SK-N-SH treated with all-trans-retinoic acid at 6 μM for 48 hours (cell line): Measurements from ENCODE around the gene ADPGK.

ENCODE experiments used
- ATAC-seq: fragments of 200-7000 bp; cut with Tn5 transposase; 3 replicates; pipeline ENCODE4 v1.9.1; 2020; ENCODE audit warnings: mild to moderate bottlenecking, moderate library complexity
- ARNTL ChIP-seq: fragments of 450-650 bp; formaldehyde crosslinking; IDR thresholded peaks from 2 replicates; pipeline ENCODE4 v1.5.0; 2020; ENCODE audit warnings: low read depth, mild to moderate bottlenecking, moderate library complexity, borderline replicate concordance
- BACH2 ChIP-seq: fragments of 250-450 bp; sonication (Bioruptor Pico); IDR thresholded peaks from 2 replicates; pipeline ENCODE4 v1.9.0; 2021; ENCODE audit warnings: mild to moderate bottlenecking, borderline replicate concordance
- CREB5 ChIP-seq: fragments of 250-450 bp; sonication (Bioruptor Pico); IDR thresholded peaks from 2 replicates; pipeline ENCODE4 v1.5.1; 2020; ENCODE audit warnings: low read depth, mild to moderate bottlenecking, moderate library complexity
- CSDC2 ChIP-seq: fragments of 250-450 bp; sonication (Bioruptor Pico); IDR thresholded peaks from 2 replicates; pipeline ENCODE4 v1.5.0; 2020; ENCODE audit warnings: mild to moderate bottlenecking, moderate library complexity
- ESRRG ChIP-seq: fragments of 250-450 bp; sonication (Bioruptor Pico); IDR thresholded peaks from 2 replicates; pipeline ENCODE4 v1.6.1; 2021; ENCODE audit warnings: mild to moderate bottlenecking
- GLIS3 ChIP-seq: fragments of 250-450 bp; sonication (Bioruptor Pico); IDR thresholded peaks from 2 replicates; pipeline ENCODE4 v1.5.0; 2020; ENCODE audit warnings: mild to moderate bottlenecking, moderate library complexity
- ISL1 ChIP-seq: fragments of 250-450 bp; sonication (Bioruptor Pico); IDR thresholded peaks from 2 replicates; pipeline ENCODE4 v2.1.2; 2022; ENCODE audit warnings: mild to moderate bottlenecking, moderate library complexity
- OSR1 ChIP-seq: fragments of 250-450 bp; sonication (Bioruptor Pico); IDR thresholded peaks from 2 replicates; pipeline ENCODE4 v1.8.0; 2022; ENCODE audit warnings: moderate library complexity, mild to moderate bottlenecking, inconsistent platforms
- POU6F1 ChIP-seq: fragments of 250-450 bp; sonication (Bioruptor Pico); IDR thresholded peaks from 2 replicates; pipeline ENCODE4 v1.8.0; 2021; ENCODE audit warnings: low read depth, mild to moderate bottlenecking, moderate library complexity, borderline replicate concordance
- PPARA ChIP-seq: fragments of 250-450 bp; sonication (Bioruptor Pico); IDR thresholded peaks from 2 replicates; pipeline ENCODE4 v1.5.0; 2020; ENCODE audit warnings: mild to moderate bottlenecking, borderline replicate concordance
- RARB ChIP-seq: fragments of 250-450 bp; sonication (Bioruptor Pico); IDR thresholded peaks from 2 replicates; pipeline ENCODE4 v1.8.0; 2021; ENCODE audit warnings: mild to moderate bottlenecking, moderate library complexity
- SNAI2 ChIP-seq: fragments of 250-450 bp; sonication (Bioruptor Pico); IDR thresholded peaks from 2 replicates; pipeline ENCODE4 v1.5.0; 2020; ENCODE audit warnings: mild to moderate bottlenecking, moderate library complexity
- TCF4 ChIP-seq: fragments of 250-450 bp; sonication (Bioruptor Pico); IDR thresholded peaks from 2 replicates; pipeline ENCODE4 v1.8.0; 2021; ENCODE audit warnings: mild to moderate bottlenecking, moderate library complexity, borderline replicate concordance
- TOX ChIP-seq: fragments of 250-450 bp; sonication (Bioruptor Pico); IDR thresholded peaks from 2 replicates; pipeline ENCODE4 v1.8.0; 2021; ENCODE audit warnings: mild to moderate bottlenecking, moderate library complexity, borderline replicate concordance
- TSHZ2 ChIP-seq: fragments of 250-450 bp; sonication (Bioruptor Pico); IDR thresholded peaks from 2 replicates; pipeline ENCODE4 v1.5.0; 2020; ENCODE audit warnings: mild to moderate bottlenecking, moderate library complexity
- ZC3H10 ChIP-seq: fragments of 250-450 bp; sonication (Bioruptor Pico); IDR thresholded peaks from 2 replicates; pipeline ENCODE4 v1.5.1; 2021; ENCODE audit warnings: mild to moderate bottlenecking, moderate library complexity
- ZFP3 ChIP-seq: fragments of 250-450 bp; sonication (Bioruptor Pico); IDR thresholded peaks from 2 replicates; pipeline ENCODE4 v1.5.0; 2020; ENCODE audit warnings: mild to moderate bottlenecking, moderate library complexity
- ZFP30 ChIP-seq: fragments of 450-650 bp; formaldehyde crosslinking; IDR thresholded peaks from 2 replicates; pipeline ENCODE4 v1.5.0; 2022; ENCODE audit warnings: mild to moderate bottlenecking, moderate library complexity
- ZNF565 ChIP-seq: fragments of 450-650 bp; formaldehyde crosslinking; conservative IDR thresholded peaks from 2 replicates; pipeline ENCODE4 v1.5.0; 2020; ENCODE audit warnings: low read depth, mild to moderate bottlenecking, moderate library complexity
- TF ChIP-seq, protein P1 (sequence below): fragments of 250-450 bp; sonication (Bioruptor Pico); IDR thresholded peaks from 2 replicates; pipeline ENCODE4 v1.5.1; 2021; ENCODE audit warnings: mild to moderate bottlenecking, moderate library complexity

ADPGK gene

GRCh38 chr15:72781631-72782030 is 1.9 kb downstream of the ADPGK start:
- ATAC-seq = no peak
- TF ChIP-seq ZFP30 (no peak), TCF4 (CRISPR knock-in tag) (no peak), POU6F1 (CRISPR knock-in tag) (no peak), ARNTL (CRISPR knock-in tag) (no peak), TSHZ2 (CRISPR knock-in tag) (no peak), ESRRG (CRISPR knock-in tag) (no peak), ZFP3 (no peak), PPARA (CRISPR knock-in tag) (no peak), CREB5 (CRISPR knock-in tag) (no peak), CSDC2 (no peak), ISL1 (CRISPR knock-in tag) (no peak)

DNA sequence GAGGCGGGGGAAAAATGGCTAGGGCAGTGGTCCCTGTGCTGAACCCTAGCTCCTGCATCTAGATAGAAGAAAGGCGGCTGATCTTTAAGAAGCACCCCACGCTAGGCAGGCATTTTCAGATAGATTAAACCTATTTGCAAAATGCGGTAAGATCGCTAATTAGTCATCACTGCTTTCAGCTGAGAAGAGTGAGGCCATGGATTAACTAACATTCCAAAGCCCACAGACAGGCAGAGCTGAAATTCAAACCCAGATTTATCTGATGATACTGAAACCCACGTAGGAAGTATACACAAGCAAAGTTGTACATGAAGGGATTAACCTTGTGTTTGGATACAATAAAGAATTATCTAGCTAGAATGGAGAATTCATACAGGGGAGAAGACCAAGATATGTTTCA is 4.8 kb downstream of the ADPGK start:
- no peak for ATAC-seq
- TF ChIP-seq ZNF565 (CRISPR knock-in tag) (no peak), SNAI2 (CRISPR knock-in tag) (no peak), POU6F1 (CRISPR knock-in tag) (no peak), ZFP30 (no peak), PPARA (CRISPR knock-in tag) (no peak), ARNTL (CRISPR knock-in tag) (no peak), CREB5 (CRISPR knock-in tag) (no peak), ESRRG (CRISPR knock-in tag) (no peak), RARB (CRISPR knock-in tag) (no peak), BACH2 (CRISPR knock-in tag) (no peak), OSR1 (CRISPR knock-in tag) (no peak), ZC3H10 (CRISPR knock-in tag) (no peak), TOX (no peak), TCF4 (CRISPR knock-in tag) (no peak), CSDC2 (no peak), GLIS3 (CRISPR knock-in tag) (no peak), TSHZ2 (CRISPR knock-in tag) (no peak)
- TF ChIP-seq, protein P1, sequence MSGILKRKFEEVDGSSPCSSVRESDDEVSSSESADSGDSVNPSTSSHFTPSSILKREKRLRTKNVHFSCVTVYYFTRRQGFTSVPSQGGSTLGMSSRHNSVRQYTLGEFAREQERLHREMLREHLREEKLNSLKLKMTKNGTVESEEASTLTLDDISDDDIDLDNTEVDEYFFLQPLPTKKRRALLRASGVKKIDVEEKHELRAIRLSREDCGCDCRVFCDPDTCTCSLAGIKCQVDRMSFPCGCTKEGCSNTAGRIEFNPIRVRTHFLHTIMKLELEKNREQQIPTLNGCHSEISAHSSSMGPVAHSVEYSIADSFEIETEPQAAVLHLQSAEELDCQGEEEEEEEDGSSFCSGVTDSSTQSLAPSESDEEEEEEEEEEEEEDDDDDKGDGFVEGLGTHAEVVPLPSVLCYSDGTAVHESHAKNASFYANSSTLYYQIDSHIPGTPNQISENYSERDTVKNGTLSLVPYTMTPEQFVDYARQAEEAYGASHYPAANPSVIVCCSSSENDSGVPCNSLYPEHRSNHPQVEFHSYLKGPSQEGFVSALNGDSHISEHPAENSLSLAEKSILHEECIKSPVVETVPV = no peak
